Ovary (tissue), 3 donors: Measurements from ENCODE around the gene ADCK2.
"Not testable (repeated sequence)": the region's sequence is repeated elsewhere in the genome, so short reads cannot be mapped to it uniquely, and the experiment has no call there.

ENCODE experiments used
- CTCF ChIP-seq, 3 donors: fragments of 450-650 bp in 2 of 3; fragments of 200-600 bp in 1 of 3; IDR thresholded peaks; one replicate each; pipeline versions ENCODE4 v1.5.1 to v1.8.0; 2016 to 2022; ENCODE audit warnings: antibody characterized with exemption in 3 of 3, mild to moderate bottlenecking in 1 of 3
- POLR2A ChIP-seq: fragments of 450-650 bp; IDR thresholded peaks from one replicate; pipeline ENCODE4 v1.6.1; 2017; ENCODE audit warnings: antibody characterized with exemption, mild to moderate bottlenecking, moderate library complexity
- donor health status: DM: no; HTN: no; CAD: no.

- TF ChIP-seq CTCF (IDR thresholded peaks at IDR 0.05); POLR2A: not testable (repeated sequence)
Observed at GRCh38 chr7:140693849-140694248, 21.1 kb downstream of the ADCK2 start.
